SK-N-MC (cell line): ENCODE results near the gene MS4A4E.

ENCODE experiments used
- EZH2 ChIP-seq: fragments of 200-600 bp; sonication (generic); IDR thresholded peaks from one replicate; pipeline ENCODE4 v1.6.1; 2017; ENCODE audit warnings: antibody characterized with exemption
- POLR2AphosphoS5 ChIP-seq: IDR thresholded peaks from 2 replicates; pipeline ENCODE4 v1.6.1; 2012; ENCODE audit warnings: mild to moderate bottlenecking, low read depth, low read length, borderline replicate concordance

- no peak for TF ChIP-seq EZH2
- TF ChIP-seq POLR2AphosphoS5 = no peak
These were observed 38.5 kb upstream of the MS4A4E start for GRCh38 chr11:60281485-60281884.
